ENCODE data around the gene ZNF469.
"Not testable (repeated sequence)": the region's sequence is repeated elsewhere in the genome, so short reads cannot be mapped to it uniquely, and the experiment has no call there.

ZNF469 gene

GRCh38 chr16:88359008-88359407 is 23.8 kb upstream of the ZNF469 start:
- no peak for DNase-seq

GRCh38 chr16:88360401-88360800 is 22.4 kb upstream of the ZNF469 start:
- DNase-seq: not testable (repeated sequence)

GRCh38 chr16:88360999-88361398 is 21.8 kb upstream of the ZNF469 start:
- no peak for DNase-seq

- DNase-seq: no peak
Measured at GRCh38 chr16:88361775-88362174, 21.0 kb upstream of the ZNF469 start.

- DNase-seq: no peak
Measured at GRCh38 chr16:88363239-88363891, 19.4 kb upstream of the ZNF469 start.

GRCh38 chr16:88365244-88365865 is 17.4 kb upstream of the ZNF469 start:
- no peak for DNase-seq

GRCh38 chr16:88366032-88366703 is 16.6 kb upstream of the ZNF469 start:
- DNase-seq: no peak

- no peak for DNase-seq
Measured at GRCh38 chr16:88366704-88367047, 16.1 kb upstream of the ZNF469 start.

GRCh38 chr16:88367560-88367959 is 15.2 kb upstream of the ZNF469 start:
- DNase-seq: no peak

- DNase-seq: no peak
Measured at GRCh38 chr16:88368036-88368435, 14.7 kb upstream of the ZNF469 start.

- no peak for DNase-seq
Measured at GRCh38 chr16:88368994-88369393, 13.8 kb upstream of the ZNF469 start.

GRCh38 chr16:88369447-88370008 is 13.2 kb upstream of the ZNF469 start:
- DNase-seq: no peak

- no peak for DNase-seq
Measured at GRCh38 chr16:88370365-88370764, 12.4 kb upstream of the ZNF469 start.

GRCh38 chr16:88372522-88372921 is 10.2 kb upstream of the ZNF469 start:
- no peak for DNase-seq

GRCh38 chr16:88373211-88373610 is 9.5 kb upstream of the ZNF469 start:
- DNase-seq: no peak

- DNase-seq: no peak
Measured at GRCh38 chr16:88373927-88374492, 8.7 kb upstream of the ZNF469 start.

GRCh38 chr16:88374736-88375135 is 8.0 kb upstream of the ZNF469 start:
- no peak for DNase-seq

- DNase-seq: no peak
Measured at GRCh38 chr16:88375236-88375975, 7.4 kb upstream of the ZNF469 start.

GRCh38 chr16:88375996-88376834 is 6.5 kb upstream of the ZNF469 start:
- no peak for DNase-seq

GRCh38 chr16:88376835-88377726 is 5.7 kb upstream of the ZNF469 start:
- DNase-seq: no peak

GRCh38 chr16:88377961-88378360 is 4.8 kb upstream of the ZNF469 start:
- DNase-seq: no peak
